ENCODE measurements around the gene DIP2B. TPM values are rescaled to one million over a fixed set of nuclear protein-coding genes. Genes with fewer than 3 reads are reported as not detected.

The DIP2B gene
- total RNA-seq, 4 donors from 2014 or later: 19.8 to 25.9 (median 23.8) TPM

DNA sequence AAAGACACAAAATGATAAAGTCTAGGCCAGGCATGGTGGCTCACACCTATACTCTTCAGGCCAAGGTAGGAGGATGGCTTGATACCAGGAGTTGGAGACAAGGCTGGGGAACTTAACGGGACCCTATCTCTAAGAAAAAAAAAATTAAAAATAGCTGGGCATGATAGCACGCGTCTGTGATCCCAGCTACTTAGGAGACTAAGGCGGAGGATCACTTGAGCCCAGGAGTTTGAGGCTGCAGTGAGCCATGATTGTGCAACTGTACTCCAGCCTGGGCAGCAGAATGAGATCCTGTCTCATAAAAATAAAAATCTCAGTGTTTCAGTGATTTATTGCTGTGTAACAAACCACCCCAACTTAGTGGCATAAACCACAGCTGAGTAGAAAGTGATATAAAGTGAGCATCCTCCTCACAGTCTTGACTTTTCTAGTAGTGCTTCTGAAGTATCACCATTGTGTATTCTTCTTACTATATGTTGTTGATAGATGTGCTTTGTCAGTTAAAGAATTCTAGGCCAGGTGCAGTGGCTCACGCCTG is 248.5 kb downstream of the DIP2B start:
- Histone ChIP-seq H3K9me3 (no peaks in the 10 kb centered on the region), H3K27me3 (no peaks in the 10 kb centered on the region), H3K4me1 (no peaks in the 10 kb centered on the region), H3K36me3 (peaks cover 0 to 25% of the 10 kb centered on the region in 2 donors), H3K27ac (no peak overlapping the region), H3K4me3 (no peak overlapping the region)
- WGBS, 2 donors (ENCODE audit: low coverage in 1 of 2): 89 to 91% methylated on average over 3 to 5 of the region's 5 CpGs
- ATAC-seq: no peak
- TF ChIP-seq, protein P1, sequence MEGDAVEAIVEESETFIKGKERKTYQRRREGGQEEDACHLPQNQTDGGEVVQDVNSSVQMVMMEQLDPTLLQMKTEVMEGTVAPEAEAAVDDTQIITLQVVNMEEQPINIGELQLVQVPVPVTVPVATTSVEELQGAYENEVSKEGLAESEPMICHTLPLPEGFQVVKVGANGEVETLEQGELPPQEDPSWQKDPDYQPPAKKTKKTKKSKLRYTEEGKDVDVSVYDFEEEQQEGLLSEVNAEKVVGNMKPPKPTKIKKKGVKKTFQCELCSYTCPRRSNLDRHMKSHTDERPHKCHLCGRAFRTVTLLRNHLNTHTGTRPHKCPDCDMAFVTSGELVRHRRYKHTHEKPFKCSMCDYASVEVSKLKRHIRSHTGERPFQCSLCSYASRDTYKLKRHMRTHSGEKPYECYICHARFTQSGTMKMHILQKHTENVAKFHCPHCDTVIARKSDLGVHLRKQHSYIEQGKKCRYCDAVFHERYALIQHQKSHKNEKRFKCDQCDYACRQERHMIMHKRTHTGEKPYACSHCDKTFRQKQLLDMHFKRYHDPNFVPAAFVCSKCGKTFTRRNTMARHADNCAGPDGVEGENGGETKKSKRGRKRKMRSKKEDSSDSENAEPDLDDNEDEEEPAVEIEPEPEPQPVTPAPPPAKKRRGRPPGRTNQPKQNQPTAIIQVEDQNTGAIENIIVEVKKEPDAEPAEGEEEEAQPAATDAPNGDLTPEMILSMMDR (IDR thresholded peaks at IDR 0.05): no peak
- TF ChIP-seq POLR2A (IDR thresholded peaks at IDR 0.05): no peak
- no peak for TF ChIP-seq EP300 (IDR thresholded peaks at IDR 0.05)
- TF ChIP-seq POLR2AphosphoS5 (IDR thresholded peaks at IDR 0.05): no peak

- Histone ChIP-seq H3K4me3 (peak within 1 kb of the TSS; percentile 77 to 97), H3K9me3 (no peaks in the 10 kb centered on the region), H3K36me3 (no peaks in the 10 kb centered on the region), H3K27me3 (no peaks in the 10 kb centered on the region), H3K27ac (peak within 1 kb of the TSS; percentile 83 to 99 (median 97)), H3K4me1 (peaks cover 0 to 56% (median 7%) of the 10 kb centered on the region in 3 donors)
- TF ChIP-seq POLR2A (IDR thresholded peaks at IDR 0.05): peak; percentile 59 to 73
- TF ChIP-seq EP300 (IDR thresholded peaks at IDR 0.05): no peak
- TF ChIP-seq, protein P1 (IDR thresholded peaks at IDR 0.05): peak in 1 of 4 experiments; percentile 7
- peak; percentile 94 for TF ChIP-seq POLR2AphosphoS5 (IDR thresholded peaks at IDR 0.05)
- peak; percentile 96 for ATAC-seq
- WGBS, 2 donors (ENCODE audit: low coverage in 1 of 2): 5% methylated on average over 15 of the region's 51 CpGs; no CpG with 5 or more reads in 1 of the 2 donors
Measured at GRCh38 chr12:50763639-50764285, 259.0 kb downstream of the DIP2B start, which contains the start of gene ATF1. Gene ATF1, plus strand, starts transcription at chr12:50764101. Its CDS starts 16,045 bp downstream, at chr12:50780146.

DNA sequence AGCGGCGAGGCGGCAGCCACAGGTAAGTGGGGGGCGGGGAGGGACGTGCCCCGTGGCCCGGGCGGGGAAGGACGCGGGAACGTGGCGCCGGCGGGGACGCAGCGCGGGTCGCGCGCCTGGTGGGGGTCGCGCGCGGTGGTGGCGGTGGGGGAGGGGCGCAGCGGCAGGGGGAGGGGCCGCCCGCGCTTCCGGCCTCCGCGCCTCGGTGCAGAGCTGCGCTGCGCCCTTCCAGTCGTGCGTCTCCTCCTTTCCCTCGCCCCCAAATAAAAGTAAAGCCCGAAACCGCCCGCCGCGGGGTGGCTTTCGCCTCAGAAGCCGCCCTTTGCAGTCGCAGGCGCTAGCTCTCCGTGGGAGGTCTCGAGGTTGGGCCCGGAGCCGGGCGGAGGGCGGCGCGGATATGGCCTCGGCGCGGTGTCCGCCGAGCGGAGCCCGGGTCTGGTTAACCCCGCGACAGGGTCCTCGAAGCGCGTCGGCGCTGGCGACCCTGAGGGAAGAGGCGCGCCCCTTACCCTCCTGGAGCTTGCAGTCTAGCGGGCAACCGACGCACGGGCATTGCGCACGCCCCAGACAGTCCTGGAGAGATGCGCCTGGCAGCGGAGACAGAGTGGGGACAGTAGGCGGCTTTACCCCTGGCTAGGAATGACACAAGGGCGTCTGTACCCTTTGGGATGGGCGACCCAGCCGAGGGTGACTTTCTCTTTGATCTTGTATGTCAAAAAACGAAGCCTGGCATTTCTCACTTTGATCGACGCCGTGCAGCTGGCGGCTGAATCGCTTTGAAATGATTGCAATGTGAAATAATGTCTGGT is 259.7 kb downstream of the DIP2B start:
- H3K4me1 ChIP-seq: peaks cover 0 to 62% (median 7%) of the 10 kb centered on the region in 3 donors
- no peaks in the 10 kb centered on the region for H3K36me3 ChIP-seq
- TF ChIP-seq, protein P1 (IDR thresholded peaks at IDR 0.05): peak in 2 of 4 experiments; percentile 8 to 13
- no peak for TF ChIP-seq EP300 (IDR thresholded peaks at IDR 0.05)
- H3K4me3 ChIP-seq: peak overlapping the region; percentile 77 to 97
- H3K9me3 ChIP-seq: no peaks in the 10 kb centered on the region
- WGBS, 2 donors (ENCODE audit: low coverage in 1 of 2): no CpG with 5 or more reads among the region's 91 CpGs
- peak; percentile 76 for ATAC-seq
- H3K27me3 ChIP-seq: no peaks in the 10 kb centered on the region
- peak overlapping the region; percentile 83 to 99 (median 97) for H3K27ac ChIP-seq

GRCh38 chr12:50765095-50765911 is 260.5 kb downstream of the DIP2B start:
- H3K27ac ChIP-seq: peak overlapping the region in 3 of 4 donors; percentile 96 to 99 (median 98)
- no peaks in the 10 kb centered on the region for H3K36me3 ChIP-seq
- no peak for ATAC-seq
- 10 to 13% methylated on average over 12 of the region's 13 CpGs for WGBS, 2 donors (ENCODE audit: low coverage in 1 of 2)
- peaks cover 0 to 62% (median 7%) of the 10 kb centered on the region in 3 donors for H3K4me1 ChIP-seq
- H3K9me3 ChIP-seq: no peaks in the 10 kb centered on the region
- TF ChIP-seq, protein P1 (IDR thresholded peaks at IDR 0.05): peak in 3 of 4 experiments; percentile 54 to 72 (median 65)
- TF ChIP-seq EP300 (IDR thresholded peaks at IDR 0.05): no peak
- no peaks in the 10 kb centered on the region for H3K27me3 ChIP-seq
- peak overlapping the region; percentile 77 to 97 for H3K4me3 ChIP-seq
